ENCODE results near the gene AUTS2. TPM values are rescaled to one million over a fixed set of nuclear protein-coding genes. Genes with fewer than 3 reads are reported as not detected.

The AUTS2 gene
- total and polyA plus RNA-seq, 2 experiments from 2014 or later: 32.0 to 91.0 TPM

- Histone ChIP-seq H3K79me2 (replicated peaks; ENCODE audit: insufficient read depth) (no peaks in the 10 kb centered on the region), H3K27ac (ENCODE audit: low read depth) (no peak overlapping the region), H3K36me3 (ENCODE audit: insufficient read depth) (no peaks in the 10 kb centered on the region; the same call in 1 of the 2 replicates), H4K20me1 (replicated peaks; ENCODE audit: insufficient read depth) (no peaks in the 10 kb centered on the region), H3K27me3 (ENCODE audit: insufficient read depth) (no peaks in the 10 kb centered on the region), H3K4me3 (no peak overlapping the region), H3K9me2 (ENCODE audit: insufficient read depth) (no peaks in the 10 kb centered on the region), H3K4me1 (ENCODE audit: insufficient read depth) (no peaks in the 10 kb centered on the region), H2AFZ (no peak overlapping the region), H3K4me2 (no peak overlapping the region), H3F3A (replicated peaks; ENCODE audit: low read depth) (no peaks in the 10 kb centered on the region)
- H3K36me3 Mint-ChIP-seq (ENCODE audit: low read depth): no peaks in the 10 kb centered on the region
- DNase-seq (ENCODE audit: low spot score) (no peak), ATAC-seq (no peak)
- no peaks in the 10 kb centered on the region for H3K9me3 Mint-ChIP-seq
- peaks cover 9% of the 10 kb centered on the region for H3K27me3 Mint-ChIP-seq (ENCODE audit: insufficient read depth, low read depth, poor library complexity)
- no peak overlapping the region for H3K27ac Mint-ChIP-seq
- no peaks in the 10 kb centered on the region for H3K4me1 Mint-ChIP-seq
- no peak overlapping the region for H3K4me3 Mint-ChIP-seq
- no peak for TF ChIP-seq REST (IDR thresholded peaks at IDR 0.05; ENCODE audit: unreplicated experiment)
- TF ChIP-seq EZH2 (IDR thresholded peaks at IDR 0.05; ENCODE audit: low read depth, unreplicated experiment): no peak
- TF ChIP-seq CREB1 (CRISPR knock-in tag; IDR thresholded peaks at IDR 0.05; ENCODE audit: low read depth): no peak
- TF ChIP-seq STAT1 (IDR thresholded peaks at IDR 0.05; ENCODE audit: unreplicated experiment): no peak
- no peak for TF ChIP-seq ZNF114 (CRISPR knock-in tag; IDR thresholded peaks at IDR 0.05)
- no peak for TF ChIP-seq ZNF331 (CRISPR knock-in tag; IDR thresholded peaks at IDR 0.05; ENCODE audit: low read depth)
Measured at GRCh38 chr7:70502117-70502863, 904.0 kb downstream of the AUTS2 start.

- Histone ChIP-seq H3F3A (replicated peaks; ENCODE audit: low read depth) (no peaks in the 10 kb centered on the region), H3K79me2 (replicated peaks; ENCODE audit: insufficient read depth) (no peaks in the 10 kb centered on the region), H3K4me3 (no peak overlapping the region), H3K36me3 (ENCODE audit: insufficient read depth) (no peaks in the 10 kb centered on the region), H4K20me1 (replicated peaks; ENCODE audit: insufficient read depth) (no peaks in the 10 kb centered on the region), H3K9me2 (ENCODE audit: insufficient read depth) (no peaks in the 10 kb centered on the region), H3K27ac (ENCODE audit: low read depth) (no peak overlapping the region), H3K4me1 (ENCODE audit: insufficient read depth) (no peaks in the 10 kb centered on the region), H3K27me3 (ENCODE audit: insufficient read depth) (no peaks in the 10 kb centered on the region), H3K4me2 (no peak overlapping the region), H2AFZ (no peak overlapping the region)
- Mint-ChIP-seq H3K27ac (no peak overlapping the region), H3K4me1 (peaks cover 3% of the 10 kb centered on the region; the same call in 1 of the 3 replicates), H3K36me3 (ENCODE audit: low read depth) (no peaks in the 10 kb centered on the region), H3K9me3 (no peaks in the 10 kb centered on the region), H3K27me3 (ENCODE audit: insufficient read depth, low read depth, poor library complexity) (peaks cover 9% of the 10 kb centered on the region), H3K4me3 (no peak overlapping the region)
- ATAC-seq (no peak), DNase-seq (ENCODE audit: low spot score) (no peak)
- TF ChIP-seq REST (IDR thresholded peaks at IDR 0.05; ENCODE audit: unreplicated experiment) (no peak), ZNF331 (CRISPR knock-in tag; IDR thresholded peaks at IDR 0.05; ENCODE audit: low read depth) (no peak), EZH2phosphoT487 (IDR thresholded peaks at IDR 0.05; ENCODE audit: unreplicated experiment) (no peak), ZNF114 (CRISPR knock-in tag; IDR thresholded peaks at IDR 0.05) (no peak), ETS1 (IDR thresholded peaks at IDR 0.05) (no peak), CTCF (conservative IDR thresholded peaks at IDR 0.05; ENCODE audit: low read depth in 2 of 2) (no peak), JUNB (IDR thresholded peaks at IDR 0.05; ENCODE audit: unreplicated experiment) (no peak)
Measured at GRCh38 chr7:70504254-70504653, 906.0 kb downstream of the AUTS2 start.

Data from GM23338 (cell line).